LNCaP clone FGC (cell line): ENCODE measurements around the gene GPR61.

Source experiments
- DNase-seq: peaks from one replicate; pipeline ENCODE4 v3.0.0-alpha.2; 2011; ENCODE audit warnings: low read depth
- H3K4me3 ChIP-seq: 2 replicates; pipeline ENCODE4 v1.5.1; 2011; ENCODE audit warnings: mild to moderate bottlenecking, low read depth, low read length, control low read depth
- CTCF ChIP-seq: IDR thresholded peaks from 2 replicates; pipeline ENCODE4 v1.5.1; 2012; ENCODE audit warnings: mild to moderate bottlenecking; ENCODE audit not compliant: control insufficient read depth, insufficient read depth; ENCODE audit errors: extremely low read depth

The GPR61 gene

GRCh38 chr1:109493805-109494539 lies 45.7 kb upstream of the GPR61 start, which contains the start of gene CYB561D1:
Gene CYB561D1, plus strand, starts transcription at chr1:109494094. Its CDS starts 46 bp downstream, at chr1:109494140.
- DNase-seq = peak; percentile 27
- H3K4me3 ChIP-seq = peak within 1 kb of the TSS; percentile 94
- TF ChIP-seq CTCF = peak; percentile 91

- no peak overlapping the region for H3K4me3 ChIP-seq
- TF ChIP-seq CTCF = no peak
- no peak for DNase-seq
These were observed 43.9 kb upstream of the GPR61 start for GRCh38 chr1:109495738-109496137.

GRCh38 chr1:109497449-109498160 lies 42.1 kb upstream of the GPR61 start:
- DNase-seq = no peak
- H3K4me3 ChIP-seq = no peak overlapping the region
- TF ChIP-seq CTCF = no peak

GRCh38 chr1:109498161-109498801 lies 41.4 kb upstream of the GPR61 start:
- no peak for DNase-seq
- 0 out of 2 replicates have a peak, but pooled peaks have one; percentile 28 for TF ChIP-seq CTCF
- no peak overlapping the region for H3K4me3 ChIP-seq

- no peak for DNase-seq
- no peak for TF ChIP-seq CTCF
- no peak overlapping the region for H3K4me3 ChIP-seq
These were observed 40.6 kb upstream of the GPR61 start for GRCh38 chr1:109499081-109499480.

GRCh38 chr1:109499661-109500536 lies 39.8 kb upstream of the GPR61 start:
- DNase-seq = peak; percentile 90
- peak; percentile 54 for TF ChIP-seq CTCF
- no peak overlapping the region for H3K4me3 ChIP-seq
